ENCODE data around the gene IFNL1. TPM values are rescaled to one million over a fixed set of nuclear protein-coding genes. Genes with fewer than 3 reads are reported as not detected.

The IFNL1 gene
- total and polyA plus RNA-seq, 9 of the 15 experiments (the other 6 are each of a cell fraction or from before 2014, with no cell fraction given): not detected

DNA sequence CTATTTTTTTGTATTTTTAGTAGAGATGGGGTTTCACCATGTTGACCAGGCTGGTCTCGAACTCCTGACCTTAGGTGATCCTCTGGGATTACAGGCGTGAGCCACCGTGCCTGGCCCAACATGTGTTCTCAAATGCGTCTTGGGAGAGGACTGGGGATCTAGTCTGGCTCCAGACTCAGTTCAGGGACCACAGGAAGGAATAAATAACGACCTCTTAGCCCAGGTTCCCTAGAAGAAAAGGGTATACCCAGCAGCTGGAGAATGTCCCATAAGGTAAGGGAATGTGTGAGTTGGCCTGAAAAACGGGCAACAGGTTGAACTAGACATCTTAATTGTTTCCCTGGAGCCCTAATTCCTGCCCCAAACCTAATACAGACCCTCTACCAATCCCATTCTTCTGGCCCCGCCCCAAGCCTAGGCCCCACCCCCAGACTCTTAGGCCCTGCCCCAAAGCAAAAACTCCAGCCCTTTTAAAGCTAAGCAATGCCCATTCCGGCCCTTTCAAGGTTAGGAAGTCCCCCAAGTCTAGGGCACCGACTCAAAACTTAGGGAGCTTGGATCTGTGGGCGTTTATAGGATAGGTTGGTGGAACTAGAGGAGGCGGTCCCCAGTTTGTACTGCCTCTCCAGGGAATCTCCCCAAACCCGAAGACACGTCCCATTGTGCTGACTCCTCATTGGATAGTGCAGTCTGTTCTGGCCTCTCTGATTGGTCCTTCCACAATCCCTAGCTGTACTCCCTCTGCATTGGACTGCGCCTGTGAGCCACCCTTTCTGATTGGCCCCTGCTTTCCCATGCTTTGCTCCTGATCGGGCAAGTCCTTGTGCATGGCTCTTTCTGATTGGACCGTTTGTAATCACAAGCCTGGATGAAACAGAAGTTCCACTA is 29.8 kb downstream of the IFNL1 start (continued):
- no peak for TF ChIP-seq ZNF347 (CRISPR knock-in tag; IDR thresholded peaks at IDR 0.05; ENCODE audit: low read depth)

DNA sequence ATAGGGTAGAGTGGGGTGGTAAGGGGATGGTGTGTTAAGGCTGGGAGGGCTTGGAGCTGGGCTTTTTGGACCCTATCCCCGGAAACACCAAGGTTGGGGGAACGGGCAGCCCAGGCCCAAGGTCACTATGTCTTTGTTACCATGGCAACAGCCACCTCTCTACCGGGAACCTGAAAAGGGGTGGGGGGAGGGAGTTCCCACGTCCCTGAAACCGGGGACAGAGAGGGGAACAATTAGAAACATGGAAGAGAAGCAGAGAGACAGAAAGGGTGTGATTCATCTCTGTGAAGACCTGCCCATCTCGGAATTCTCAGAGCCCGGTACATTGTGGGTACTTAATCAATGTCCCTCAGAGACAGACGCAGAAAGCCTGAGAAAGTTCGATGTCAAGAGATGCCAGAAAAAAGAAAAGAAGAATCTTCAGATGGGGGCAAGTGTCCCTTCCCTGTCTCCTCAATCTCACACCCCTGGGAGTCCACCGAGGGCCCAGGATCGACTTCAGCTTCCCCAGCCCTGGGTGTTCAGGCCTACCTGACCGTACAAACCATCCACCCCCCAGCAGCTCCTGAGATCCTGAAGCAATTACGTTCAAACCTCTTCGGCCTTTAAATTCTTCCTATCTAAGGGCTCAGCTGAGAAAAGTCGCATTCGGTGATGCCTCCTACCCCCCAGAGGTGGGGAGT is 31.3 kb downstream of the IFNL1 start:
- Histone ChIP-seq H2AFZ (ENCODE audit: low read depth, low read length) (no peak overlapping the region), H3K4me2 (ENCODE audit: insufficient read depth, low read length) (no peak overlapping the region), H3K27ac (ENCODE audit: extremely low read depth, low read depth, low read length) (no peak overlapping the region), H3K4me3 (no peak overlapping the region), H3K4me1 (replicated peaks in 1 of 2; ENCODE audit: control insufficient read depth in 2 of 2, insufficient read depth in 2 of 2, low read length in 2 of 2) (peaks cover 0 to 3% of the 10 kb centered on the region in 2 experiments; a peak in 2 of 5 replicates), H3K27me3 (ENCODE audit: control insufficient read depth in 2 of 2, insufficient read depth in 2 of 2, low read length in 2 of 2) (no peaks in the 10 kb centered on the region), H3K9me3 (replicated peaks; ENCODE audit: control insufficient read depth, insufficient read depth, low read depth, low read length) (no peaks in the 10 kb centered on the region), H3K36me3 (ENCODE audit: control insufficient read depth, insufficient read depth, low read length) (no peaks in the 10 kb centered on the region), H4K20me1 (replicated peaks; ENCODE audit: control insufficient read depth, insufficient read depth, low read length) (no peaks in the 10 kb centered on the region), H3K9ac (ENCODE audit: insufficient read depth in 1 of 2, low read depth in 2 of 2, low read length in 2 of 2) (no peak overlapping the region), H3K9me1 (ENCODE audit: control insufficient read depth, insufficient read depth, low read length) (no peaks in the 10 kb centered on the region), H3K79me2 (ENCODE audit: control insufficient read depth, insufficient read depth, low read length) (no peaks in the 10 kb centered on the region)
- CTCF ChIA-PET (ENCODE audit: low intra/inter-chr PET ratio): interaction anchor here (1.3 to 4.3 kb wide), 5 partner anchors 84 to 217 kb away, joined by 3 to 34 read pairs (median 14); no protein-coding TSS in a partner anchor
- intact Hi-C loops (cut with micrococcal nuclease): loop anchor here (1.0 kb wide), 2 partner anchors 115 to 205 kb away; no protein-coding TSS in a partner anchor
- in situ Hi-C loops (cut with MboI): loop anchor here (5.0 kb wide), 2 partner anchors 115 to 205 kb away; no protein-coding TSS in a partner anchor
- DNase-seq (ENCODE audit: extremely low read depth in 1 of 4, low spot score in 3 of 4): no peak
- BruUV-seq (replicated peaks): no TSS peak
- no peak for FAIRE-seq
- 62% methylated on average over 11 of the region's 16 CpGs for WGBS (ENCODE audit: insufficient coverage, low coverage, missing lambda C conversion rate)
- POLR2A ChIA-PET: interaction anchor here (0.7 to 1.1 kb wide), 4 partner anchors 17 to 290 kb away, joined by 3 read pairs; partner anchors contain the start of gene PAK4
- peak; percentile 92 for TF ChIP-seq RFX1 (IDR thresholded peaks at IDR 0.05)
- no peak for TF ChIP-seq CBX5 (IDR thresholded peaks at IDR 0.05; ENCODE audit: borderline replicate concordance, low read depth)
- no peak for ATAC-seq
